H1 (cell line): ENCODE measurements around the gene TRIM46. TPM values are rescaled to one million over a fixed set of nuclear protein-coding genes. Genes with fewer than 3 reads are reported as not detected.

ENCODE experiments used
- CTCF ChIA-PET: fragments of 300-600 bp; sonication (Branson Sonifier 250); formaldehyde crosslinking; loops from one replicate; lab custom pipeline; 2021; ENCODE audit not compliant: partially characterized antibody; lab: Charles Lee
- POLR2A ChIA-PET: fragments of 300-600 bp; sonication (Branson Sonifier 250); formaldehyde crosslinking; loops from one replicate; lab custom pipeline; 2021; ENCODE audit warnings: inconsistent platforms; ENCODE audit not compliant: partially characterized antibody; lab: Charles Lee
- DNase-seq, 2 experiments: peaks; one replicate each; pipeline versions ENCODE4 v3.0.0 to v3.0.0-alpha.2; 2010 to 2022; ENCODE audit warnings: low spot score in 2 of 2, low read depth in 1 of 2, mixed read lengths in 1 of 2
- FAIRE-seq: peaks from 2 replicates; lab custom pipeline; 2011; peaks lifted over from hg19 to GRCh38; lab: Jason Lieb, UNC
- H2AFZ ChIP-seq: 2 replicates; pipeline ENCODE4 v1.8.1; 2012; ENCODE audit warnings: low read length, inconsistent platforms
- H2AK5ac ChIP-seq: 2 replicates; pipeline ENCODE4 v1.6.1; 2013; ENCODE audit warnings: low read depth, low read length
- H2BK120ac ChIP-seq: replicated peaks from 2 replicates; pipeline ENCODE3; 2013; ENCODE audit warnings: low read depth, low read length, inconsistent platforms
- H2BK12ac ChIP-seq: 2 replicates; pipeline ENCODE4 v1.6.1; 2013; ENCODE audit warnings: low read depth, low read length
- H2BK15ac ChIP-seq: 2 replicates; pipeline ENCODE4 v1.6.1; 2013; ENCODE audit warnings: low read length
- H2BK20ac ChIP-seq: 2 replicates; pipeline ENCODE4 v1.6.1; 2013; ENCODE audit warnings: low read length
- H2BK5ac ChIP-seq: 2 replicates; pipeline ENCODE4 v1.6.1; 2013; ENCODE audit warnings: low read depth, low read length
- H3K14ac ChIP-seq: 2 replicates; pipeline ENCODE4 v1.6.1; 2013; ENCODE audit warnings: inconsistent platforms; ENCODE audit not compliant: insufficient read length
- H3K18ac ChIP-seq: 2 replicates; pipeline ENCODE4 v1.6.1; 2013; ENCODE audit warnings: low read length; ENCODE audit errors: extremely low read depth
- H3K23ac ChIP-seq: 2 replicates; pipeline ENCODE4 v1.6.1; 2013; ENCODE audit warnings: inconsistent platforms; ENCODE audit not compliant: insufficient read length
- H3K23me2 ChIP-seq: 2 replicates; pipeline ENCODE4 v1.6.1; 2013; ENCODE audit warnings: low read depth, low read length
- H3K27ac ChIP-seq: 2 replicates; pipeline ENCODE4 v1.6.1; 2011; ENCODE audit warnings: low read depth, low read length, inconsistent platforms
- H3K27me3 ChIP-seq, 4 experiments: replicated peaks in 1 of 4; 1 replicate in 1 of 4; 2 replicates in 3 of 4; pipeline versions ENCODE4 v1.6.1 to v1.8.1; 2011 to 2013; ENCODE audit warnings: low read length in 3 of 4, mild to moderate bottlenecking in 3 of 4, inconsistent platforms in 2 of 4, mixed read lengths in 2 of 4, moderate library complexity in 1 of 4; ENCODE audit not compliant: control insufficient read depth in 3 of 4, insufficient read depth in 3 of 4; ENCODE audit errors: extremely low read depth in 1 of 4
- H3K36me3 ChIP-seq, 4 experiments: 2 replicates each; pipeline versions ENCODE4 v1.6.1 to v1.8.1; 2011 to 2013; ENCODE audit warnings: mild to moderate bottlenecking in 4 of 4, low read length in 3 of 4, moderate library complexity in 2 of 4, control low read depth in 1 of 4, inconsistent platforms in 1 of 4; ENCODE audit not compliant: insufficient read depth in 4 of 4, control insufficient read depth in 2 of 4
- H3K4ac ChIP-seq: replicated peaks from 2 replicates; pipeline ENCODE3; 2013; ENCODE audit warnings: low read length, low read depth, mixed read lengths, inconsistent platforms; ENCODE audit not compliant: insufficient read length
- H3K4me1 ChIP-seq, 4 experiments: replicated peaks in 1 of 4; 1 replicate in 1 of 4; 2 replicates in 3 of 4; pipeline versions ENCODE4 v1.6.1 to v1.8.1; 2011 to 2013; ENCODE audit warnings: low read length in 3 of 4, inconsistent platforms in 2 of 4, mixed read lengths in 1 of 4; ENCODE audit not compliant: insufficient read depth in 4 of 4, control insufficient read depth in 3 of 4
- H3K4me2 ChIP-seq, 2 experiments: 2 replicates each; pipeline versions ENCODE4 v1.6.1 to v1.8.1; 2011 to 2013; ENCODE audit warnings: low read depth in 2 of 2, low read length in 2 of 2, control low read depth in 1 of 2, inconsistent platforms in 1 of 2, mild to moderate bottlenecking in 1 of 2; ENCODE audit not compliant: insufficient read depth in 1 of 2
- H3K4me3 ChIP-seq, 4 experiments: fragments of 200-600, 300-600 bp in 1 of 4; sonication (generic), shearing (Covaris generic), sonication (Bioruptor Twin) in 1 of 4; 2 replicates each; pipeline versions ENCODE4 v1.5.1 to v1.8.1; 2011 to 2016; ENCODE audit warnings: low read length in 4 of 4, low read depth in 3 of 4, control low read depth in 2 of 4, inconsistent platforms in 2 of 4, mild to moderate bottlenecking in 2 of 4, mixed read lengths in 1 of 4, moderate library complexity in 1 of 4; ENCODE audit not compliant: insufficient read depth in 2 of 4; ENCODE audit errors: extremely low read depth in 1 of 4
- H3K56ac ChIP-seq: replicated peaks from 2 replicates; pipeline ENCODE3; 2013; ENCODE audit warnings: low read depth, mild to moderate bottlenecking, mixed read lengths, low read length, inconsistent platforms; ENCODE audit not compliant: insufficient read length
- H3K79me1 ChIP-seq: 2 replicates; pipeline ENCODE4 v1.6.1; 2013; ENCODE audit warnings: low read depth, low read length, control low read depth
- H3K79me2 ChIP-seq, 2 experiments: 2 replicates each; pipeline versions ENCODE4 v1.6.1 to v1.8.1; 2012 to 2013; ENCODE audit warnings: low read length in 2 of 2, mild to moderate bottlenecking in 2 of 2, inconsistent platforms in 1 of 2; ENCODE audit not compliant: insufficient read depth in 2 of 2, control insufficient read depth in 1 of 2
- H3K9ac ChIP-seq, 4 experiments: replicated peaks in 1 of 4; 1 replicate in 1 of 4; 2 replicates in 3 of 4; pipeline versions ENCODE4 v1.6.1 to v1.8.1; 2011 to 2013; ENCODE audit warnings: low read depth in 3 of 4, low read length in 3 of 4, control low read depth in 2 of 4, mild to moderate bottlenecking in 2 of 4, moderate library complexity in 2 of 4, inconsistent platforms in 1 of 4; ENCODE audit errors: extremely low read depth in 1 of 4
- H3K9me3 ChIP-seq, 2 experiments: 2 replicates each; pipeline versions ENCODE4 v1.6.1 to v1.8.1; 2012 to 2013; ENCODE audit warnings: mild to moderate bottlenecking in 2 of 2, moderate library complexity in 2 of 2, control low read depth in 1 of 2, inconsistent platforms in 1 of 2, low read depth in 1 of 2, low read length in 1 of 2, mixed read lengths in 1 of 2; ENCODE audit not compliant: insufficient read depth in 2 of 2
- H4K20me1 ChIP-seq, 2 experiments: replicated peaks in 1 of 2; 2 replicates each; pipeline versions ENCODE3 to v1.8.1; 2011 to 2013; ENCODE audit warnings: inconsistent platforms in 2 of 2, low read length in 2 of 2, mild to moderate bottlenecking in 1 of 2; ENCODE audit not compliant: insufficient read depth in 2 of 2, control insufficient read depth in 1 of 2
- H4K5ac ChIP-seq: 2 replicates; pipeline ENCODE4 v1.6.1; 2013; ENCODE audit warnings: low read length, low read depth, mixed read lengths, inconsistent platforms; ENCODE audit not compliant: insufficient read length
- H4K8ac ChIP-seq: 2 replicates; pipeline ENCODE4 v1.8.0; 2013; ENCODE audit warnings: mild to moderate bottlenecking, moderate library complexity, low read length, inconsistent platforms; ENCODE audit not compliant: insufficient read depth; ENCODE audit errors: extremely low read depth
- H4K91ac ChIP-seq: replicated peaks from 2 replicates; pipeline ENCODE3; 2013; ENCODE audit warnings: low read length, mixed read lengths, inconsistent platforms; ENCODE audit not compliant: insufficient read length
- BCL11A ChIP-seq, 2 experiments: IDR thresholded peaks; one replicate each; pipeline ENCODE4 v1.6.1; 2011; ENCODE audit warnings: low read depth in 2 of 2, low read length in 2 of 2, mild to moderate bottlenecking in 2 of 2
- WGBS, 2 experiments: shearing (Covaris generic) in 1 of 2; methylation state at CpG; one replicate each; pipeline versions ENCODE4 v1.1.6 to v1.1.7; 2013 to 2015; ENCODE audit warnings: low lambda C conversion rate in 2 of 2, mixed read lengths in 2 of 2, inconsistent platforms in 1 of 2, low coverage in 1 of 2, missing lambda C conversion rate in 1 of 2; ENCODE audit not compliant: insufficient replicate concordance in 2 of 2, insufficient coverage in 1 of 2, insufficient read length in 1 of 2; ENCODE audit errors: extremely low coverage in 1 of 2, missing lambda C conversion rate in 1 of 2; 5-methylcytosine and 5-hydroxymethylcytosine counted together
- polyA plus RNA-seq, 7 experiments: library from polyadenylated mRNA; depleted of rRNA in 3 of 7; stranded (reverse) in 5 of 7; unstranded in 2 of 7; fragments of >200 nt in 5 of 7; fragments of 200-250 nt in 2 of 7; gene quantifications; 1 replicate in 5 of 7; 2 replicates in 1 of 7; 4 replicates in 1 of 7; pipeline versions ENCODE4 v1.2.1 to v1.2.3, GENCODE V29; 2011 to 2013; ENCODE audit warnings: missing spikeins in 2 of 7, mixed read lengths in 2 of 7
- total RNA-seq: library from RNA; stranded (reverse); fragmentation: NEBNext Ultra II Directional; extraction: Animal tissue kit (Norgen Biotek cat#: 25700); gene quantifications from 2 replicates; pipeline ENCODE4 v1.2.1, GENCODE V29; 2021

Gene TRIM46
- total and polyA plus RNA-seq, 2 of the 8 experiments (the other 6 are each of a cell fraction or from before 2014, with no cell fraction given), result 15.5 to 21.6 TPM

GRCh38 chr1:155191904-155192303 is 18.3 kb downstream of the TRIM46 start:
- Histone ChIP-seq H4K8ac (no peak overlapping the region), H3K4me1 (peaks cover 7 to 21% (median 18%) of the 10 kb centered on the region in 4 experiments), H3K9me3 (no peaks in the 10 kb centered on the region), H2AK5ac (0 out of 2 replicates have a peak overlapping the region, but pooled peaks have one; percentile 26), H3K14ac (no peak overlapping the region), H2BK5ac (no peak overlapping the region; the same call in 1 of the 2 replicates), H3K56ac (no peak overlapping the region), H3K4me2 (peak overlapping the region in 1 of 2 experiments; percentile 87; a peak in 2 of 4 replicates), H3K79me2 (peaks cover 6 to 17% of the 10 kb centered on the region in 2 experiments; a peak in 3 of 4 replicates), H3K27me3 (no peaks in the 10 kb centered on the region), H3K9ac (no peak overlapping the region), H2BK120ac (no peak overlapping the region), H3K36me3 (peaks cover 2 to 10% (median 3%) of the 10 kb centered on the region in 4 experiments; a peak in 7 of 8 replicates), H3K23me2 (peaks cover 24% of the 10 kb centered on the region), H4K5ac (no peak overlapping the region), H3K23ac (no peak overlapping the region), H2BK12ac (no peak overlapping the region), H3K4me3 (no peak overlapping the region), H4K91ac (peak overlapping the region; percentile 17), H2BK15ac (no peak overlapping the region), H2AFZ (no peak overlapping the region), H3K4ac (no peak overlapping the region), H3K79me1 (peaks cover 6% of the 10 kb centered on the region), H4K20me1 (peaks cover 2 to 6% of the 10 kb centered on the region in 2 experiments), H2BK20ac (no peak overlapping the region), H3K18ac (no peak overlapping the region), H3K27ac (no peak overlapping the region)
- POLR2A ChIA-PET, result interaction anchor here (1.0 to 19.4 kb wide), 5 partner anchors 13 to 87 kb away, joined by 3 to 512 read pairs (median 48); partner anchors contain the start of genes KRTCAP2, MTX1, THBS3 and TRIM46
- CTCF ChIA-PET, result interaction anchor here (1.0 to 5.1 kb wide), 7 partner anchors 11 to 59 kb away, joined by 3 to 107 read pairs (median 8); partner anchors contain the start of genes KRTCAP2 and TRIM46
- no peak for DNase-seq
- 86% methylated on average over 11 of the region's 17 CpGs; no CpG with 5 or more reads in 1 of the 2 experiments for WGBS, 2 experiments
- no peak for TF ChIP-seq BCL11A (IDR thresholded peaks at IDR 0.05; ENCODE audit: low read depth in 2 of 2, low read length in 2 of 2)
- FAIRE-seq, result no peak
